Activated gamma-delta T cell treated with Interleukin-2 at 50 U/mL for 16 hours (primary cell): ENCODE data around the gene OPN1SW.

Experiments used
- DNase-seq: peaks from one replicate; pipeline ENCODE4 v3.0.0-alpha.2; 2020

The OPN1SW gene

GRCh38 chr7:128775744-128776474 is at the start of gene OPN1SW:
Gene OPN1SW, minus strand, starts transcription at chr7:128775794. Its CDS starts 13 bp downstream, at chr7:128775781.
- DNase-seq = no peak

DNA sequence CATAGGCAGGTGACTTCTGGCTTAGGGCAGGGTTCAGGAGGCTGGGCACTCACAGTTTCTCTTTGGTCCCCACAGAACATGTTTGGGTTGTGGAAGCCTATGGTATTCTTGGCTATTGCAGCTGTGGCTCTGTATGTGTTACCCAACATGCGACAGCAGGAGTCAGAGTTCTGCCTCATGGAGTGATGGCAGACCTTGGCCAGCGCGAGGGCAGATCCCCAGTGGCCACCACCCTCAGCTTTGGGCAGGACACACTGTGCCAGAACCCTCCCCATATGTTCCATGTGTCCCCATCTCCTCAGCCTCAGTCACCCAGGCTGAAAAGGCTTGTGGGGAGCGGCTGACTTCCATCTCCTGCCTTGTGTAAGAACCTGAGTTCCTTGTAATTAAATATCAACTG is 46.1 kb upstream of the OPN1SW start:
- DNase-seq = no peak

- no peak for DNase-seq
Observed at GRCh38 chr7:128818694-128819093, 43.1 kb upstream of the OPN1SW start.

DNA sequence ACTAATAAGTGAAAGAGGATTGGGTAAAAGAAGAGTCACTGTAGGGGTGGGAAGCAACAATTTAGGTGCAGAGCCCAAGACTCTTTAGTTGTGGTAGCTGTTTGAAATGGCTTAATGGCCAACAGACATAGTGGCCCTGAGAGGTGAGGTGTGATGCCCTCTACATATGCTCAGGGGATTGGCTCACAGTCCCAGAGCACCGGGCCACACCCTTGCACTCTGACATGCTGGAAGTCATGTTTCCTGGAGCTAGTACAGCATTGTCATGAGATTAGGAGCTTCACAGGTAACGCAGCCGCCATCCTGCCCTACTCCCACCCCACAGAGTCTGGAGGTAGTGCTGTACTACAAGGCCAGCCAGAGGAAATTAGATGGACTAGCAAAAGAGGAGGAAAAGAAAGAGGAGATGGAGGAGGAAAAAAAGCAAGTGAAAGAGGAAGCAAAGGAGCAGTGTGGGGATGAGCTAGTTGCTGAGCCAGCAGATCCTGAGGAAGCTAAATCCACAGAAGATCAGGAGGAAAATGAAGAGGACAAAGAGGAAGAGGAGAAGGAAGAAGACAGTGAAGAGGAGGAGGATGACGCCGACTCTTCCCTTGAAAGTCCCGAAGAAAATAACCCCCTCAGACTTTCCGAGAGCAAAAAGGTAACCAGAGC is 39.8 kb upstream of the OPN1SW start:
- no peak for DNase-seq

DNA sequence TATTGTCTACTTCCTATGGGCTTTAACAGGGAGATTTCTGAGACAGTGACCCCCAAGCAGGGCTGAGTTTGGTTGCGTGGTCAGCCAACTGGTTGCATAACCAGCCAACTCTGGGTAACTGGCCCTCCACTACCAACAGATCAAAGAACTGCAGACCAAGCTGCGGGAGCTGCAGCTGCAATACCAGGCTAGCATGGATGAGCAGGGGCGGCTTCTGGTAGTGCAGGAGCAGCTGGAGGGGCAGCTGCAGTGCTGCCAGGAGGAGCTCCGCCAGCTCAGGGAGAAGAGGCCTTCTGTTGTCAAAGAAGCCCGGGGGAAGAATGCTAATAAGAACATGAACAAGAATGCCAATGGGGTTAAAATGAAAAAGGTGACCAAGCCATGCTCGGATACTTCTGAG is 38.9 kb upstream of the OPN1SW start:
- no peak for DNase-seq

GRCh38 chr7:128812514-128813168 is 37.0 kb upstream of the OPN1SW start:
- no peak for DNase-seq

DNA sequence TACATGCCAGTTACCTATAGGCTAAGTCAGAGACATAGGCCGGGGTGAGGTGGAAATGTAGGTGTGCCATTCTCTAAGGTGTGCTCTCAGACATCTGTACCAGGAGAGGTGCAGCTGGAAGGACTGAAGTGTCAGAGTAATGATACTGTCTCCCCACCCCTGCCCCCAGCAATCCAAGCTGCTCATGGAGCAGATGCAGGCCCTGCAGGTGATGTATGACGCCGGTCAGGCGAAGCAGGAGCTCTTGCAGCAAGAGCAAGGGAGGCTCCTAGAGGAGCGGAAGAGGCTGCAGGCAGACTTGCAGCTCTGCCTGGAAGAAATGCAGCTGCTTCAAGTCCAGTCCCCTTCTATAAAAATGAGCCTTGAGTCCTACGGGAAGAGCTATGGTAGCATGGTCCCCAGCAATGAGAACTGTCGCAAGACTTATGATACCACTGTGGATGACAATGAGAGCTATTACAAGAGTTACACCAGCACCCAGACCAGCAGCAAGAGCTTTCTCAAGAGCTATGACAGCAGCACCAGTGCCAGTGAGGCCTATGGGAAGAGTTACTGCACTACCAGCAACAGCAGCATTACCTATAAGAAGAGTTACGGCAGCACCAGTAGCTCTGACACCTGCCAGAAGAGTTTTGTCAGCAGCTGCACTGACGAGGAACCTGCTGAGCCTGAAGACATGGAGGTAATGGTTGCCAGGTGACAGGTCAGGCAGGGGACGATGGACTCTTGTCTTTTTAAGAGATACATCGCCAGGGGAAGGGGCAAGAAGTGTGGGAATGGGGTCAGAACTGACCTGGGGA is 36.2 kb upstream of the OPN1SW start:
- DNase-seq = no peak

DNA sequence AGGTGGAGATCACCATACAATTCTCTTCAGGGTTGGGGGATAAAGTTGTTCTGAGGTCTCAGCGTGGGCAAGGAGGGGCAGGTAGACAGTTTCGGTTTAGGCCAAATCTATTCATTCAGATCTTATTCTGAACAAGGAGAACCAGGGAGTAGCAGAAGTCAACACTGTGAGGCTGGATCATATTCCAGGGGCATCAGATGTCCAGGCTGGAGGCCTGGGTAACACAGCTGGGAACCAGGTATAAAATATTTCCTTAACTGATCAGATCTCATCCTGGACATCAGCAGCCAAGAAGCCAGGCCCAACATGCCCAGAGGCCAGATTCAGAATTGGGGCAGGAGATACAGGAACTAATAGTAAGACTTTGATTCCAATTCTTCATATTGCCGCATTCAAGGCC is 35.4 kb upstream of the OPN1SW start:
- DNase-seq = no peak

DNA sequence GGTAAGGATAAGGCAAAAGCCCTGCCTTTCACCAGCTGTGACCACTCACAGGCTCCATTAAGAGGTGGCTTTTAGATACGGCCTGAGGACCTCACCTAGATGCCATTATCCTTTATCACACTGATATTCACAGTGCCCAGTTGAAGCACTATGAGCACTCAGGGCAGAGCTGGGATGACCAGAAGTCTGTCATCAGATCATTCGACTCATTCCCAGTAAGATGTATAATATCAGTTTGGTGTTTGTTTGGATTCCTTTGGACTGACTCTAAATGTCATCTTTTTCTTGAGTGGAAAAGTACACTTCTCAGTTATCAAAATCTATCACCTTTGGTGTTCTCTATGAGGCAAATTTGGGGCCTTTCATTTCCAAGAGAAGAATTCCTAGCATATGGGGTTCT is 34.9 kb upstream of the OPN1SW start:
- DNase-seq = no peak

DNA sequence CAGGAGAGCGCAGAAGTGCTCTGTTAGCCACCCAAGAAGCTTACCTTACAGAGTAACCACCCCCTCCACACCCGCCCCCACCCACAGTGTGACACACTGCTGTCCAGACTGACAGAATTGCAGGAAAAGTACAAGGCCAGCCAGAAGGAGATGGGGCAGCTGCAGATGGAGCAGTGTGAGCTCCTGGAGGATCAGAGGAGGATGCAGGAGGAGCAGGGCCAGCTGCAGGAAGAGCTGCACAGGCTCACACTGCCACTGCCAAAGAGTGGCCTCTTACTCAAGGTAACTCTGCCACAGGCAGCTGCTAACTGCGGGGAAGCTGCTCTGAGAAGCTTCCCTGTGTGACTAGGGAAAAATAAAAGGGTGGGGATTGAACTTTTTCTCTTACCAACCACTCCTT is 33.8 kb upstream of the OPN1SW start:
- DNase-seq = no peak

DNA sequence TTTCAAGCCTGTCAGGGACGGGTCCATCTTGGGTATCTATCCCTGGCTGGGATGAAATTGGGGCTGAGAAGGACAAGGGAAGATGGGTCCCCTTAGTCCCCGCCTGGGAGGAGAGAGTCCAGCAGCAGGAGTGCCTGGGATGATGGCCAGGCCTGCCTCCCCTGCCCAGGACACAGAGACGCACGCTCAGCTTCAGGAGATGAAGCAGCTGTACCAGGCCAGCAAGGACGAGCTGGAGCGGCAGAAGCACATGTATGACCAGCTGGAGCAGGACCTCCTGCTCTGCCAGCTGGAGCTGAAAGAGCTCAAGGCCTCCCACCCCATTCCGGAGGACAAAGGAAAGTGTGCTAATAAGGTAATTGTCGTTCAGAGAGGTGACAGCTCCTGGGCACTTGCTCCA is 31.6 kb upstream of the OPN1SW start:
- no peak for DNase-seq

GRCh38 chr7:128805225-128805624 is 29.6 kb upstream of the OPN1SW start:
- DNase-seq = no peak

DNA sequence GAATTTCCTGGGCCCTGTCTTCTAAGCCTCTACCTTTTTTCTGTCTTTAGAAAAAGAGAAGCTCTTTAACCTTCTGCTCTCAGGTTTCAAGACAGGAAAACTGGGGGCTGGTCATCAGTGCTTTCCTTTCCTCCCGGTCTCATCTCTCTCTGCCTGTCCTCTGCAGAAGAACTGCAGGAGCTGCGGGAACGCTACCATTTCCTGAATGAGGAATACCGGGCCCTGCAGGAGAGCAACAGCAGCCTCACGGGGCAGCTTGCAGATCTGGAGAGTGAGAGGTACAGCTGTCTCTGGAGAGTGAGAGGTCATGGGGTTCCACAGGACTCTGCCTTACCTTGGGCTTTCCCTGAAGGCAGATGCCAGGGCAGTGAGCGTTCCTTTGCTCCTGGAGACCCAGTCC is 28.9 kb upstream of the OPN1SW start:
- no peak for DNase-seq

DNA sequence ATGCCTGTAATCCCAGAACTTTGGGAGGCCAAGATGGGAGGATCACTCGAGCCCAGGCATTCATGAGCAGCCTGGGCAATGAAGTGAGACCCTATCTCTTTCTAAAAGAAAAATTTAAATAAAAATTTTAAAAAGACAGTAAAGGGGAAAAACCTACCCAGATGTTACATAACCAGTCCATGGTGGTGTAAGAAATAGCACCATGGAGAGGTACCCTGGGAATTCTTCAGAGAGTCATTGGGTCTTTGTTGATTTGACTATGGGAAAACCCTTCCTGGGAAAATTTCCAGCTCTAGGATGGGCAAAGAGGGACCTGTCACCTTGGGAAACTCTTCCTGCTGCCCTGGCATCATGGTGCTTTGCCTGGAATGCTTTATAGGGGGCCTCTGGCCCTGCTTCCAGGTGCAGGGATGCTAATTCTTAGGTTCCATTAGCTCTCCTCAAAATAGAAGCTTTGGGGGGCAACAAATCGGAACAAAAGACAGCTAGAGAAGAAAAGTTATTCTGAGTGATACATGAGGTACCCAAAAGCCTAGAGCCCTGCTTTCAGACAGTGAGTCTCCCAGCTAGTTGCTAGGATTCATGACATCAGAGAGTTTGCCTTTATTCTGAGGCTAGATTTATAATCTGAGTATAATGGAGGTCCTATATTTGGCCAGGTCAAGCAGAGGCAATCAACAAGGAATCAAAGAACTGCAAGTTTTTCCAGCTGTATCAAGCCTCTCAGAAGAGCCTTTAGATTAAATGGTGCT is 26.2 kb upstream of the OPN1SW start:
- no peak for DNase-seq

DNA sequence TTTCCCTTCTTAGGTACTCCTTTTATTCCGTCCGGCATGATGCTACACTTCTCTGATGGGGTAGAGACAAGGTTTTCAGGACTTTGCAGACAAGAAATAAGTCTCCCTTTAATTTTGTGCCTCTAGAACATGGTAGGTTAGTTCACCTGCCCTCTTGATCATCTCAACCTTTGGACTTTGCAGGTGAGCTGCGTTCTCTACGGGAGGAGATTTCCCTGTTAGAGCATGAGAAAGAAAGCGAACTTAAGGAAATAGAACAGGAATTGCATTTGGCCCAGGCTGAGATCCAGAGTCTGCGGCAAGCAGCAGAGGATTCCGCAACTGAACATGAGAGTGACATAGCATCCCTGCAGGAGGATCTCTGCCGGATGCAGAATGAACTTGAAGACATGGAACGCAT is 25.4 kb upstream of the OPN1SW start:
- DNase-seq = no peak

GRCh38 chr7:128800567-128800966 is 25.0 kb upstream of the OPN1SW start:
- DNase-seq = no peak

DNA sequence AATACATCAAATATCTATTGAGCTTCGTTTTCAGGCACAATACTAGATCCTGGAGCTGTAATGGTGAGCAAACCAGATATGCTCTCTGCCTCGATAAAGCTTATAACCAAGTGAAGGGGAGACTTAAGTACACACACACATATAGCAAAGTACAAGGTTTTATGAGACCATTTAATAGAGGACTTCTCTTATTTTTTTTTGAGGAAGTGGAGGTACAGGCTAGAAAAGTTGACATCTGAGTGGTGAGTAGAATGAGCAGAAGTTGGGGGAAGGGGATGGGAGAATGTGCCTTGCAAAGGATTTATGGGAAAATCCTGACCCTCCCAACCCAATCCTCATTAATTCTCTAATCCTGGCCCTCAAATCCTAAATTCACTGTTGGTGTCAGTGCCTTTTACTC is 23.9 kb upstream of the OPN1SW start:
- no peak for DNase-seq

GRCh38 chr7:128796327-128796726 is 20.7 kb upstream of the OPN1SW start:
- DNase-seq = no peak

GRCh38 chr7:128795129-128795528 is 19.5 kb upstream of the OPN1SW start:
- no peak for DNase-seq

DNA sequence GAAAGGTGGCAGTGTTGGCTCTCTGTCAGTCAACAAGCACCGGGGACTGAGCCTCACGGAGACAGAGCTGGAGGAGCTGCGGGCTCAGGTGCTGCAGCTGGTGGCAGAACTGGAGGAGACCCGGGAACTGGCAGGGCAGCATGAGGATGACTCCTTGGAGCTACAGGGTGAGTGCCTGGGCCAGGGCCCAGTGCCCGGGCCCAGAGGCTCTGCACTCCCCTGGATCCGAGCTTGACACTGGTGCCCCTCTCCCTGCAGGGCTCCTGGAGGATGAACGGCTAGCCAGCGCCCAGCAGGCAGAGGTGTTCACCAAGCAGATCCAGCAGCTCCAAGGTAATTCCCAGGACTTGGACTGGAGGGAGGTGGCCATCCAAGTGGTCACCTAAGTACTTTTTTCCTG is 18.8 kb upstream of the OPN1SW start:
- no peak for DNase-seq

GRCh38 chr7:128794020-128794419 is 18.4 kb upstream of the OPN1SW start:
- no peak for DNase-seq

DNA sequence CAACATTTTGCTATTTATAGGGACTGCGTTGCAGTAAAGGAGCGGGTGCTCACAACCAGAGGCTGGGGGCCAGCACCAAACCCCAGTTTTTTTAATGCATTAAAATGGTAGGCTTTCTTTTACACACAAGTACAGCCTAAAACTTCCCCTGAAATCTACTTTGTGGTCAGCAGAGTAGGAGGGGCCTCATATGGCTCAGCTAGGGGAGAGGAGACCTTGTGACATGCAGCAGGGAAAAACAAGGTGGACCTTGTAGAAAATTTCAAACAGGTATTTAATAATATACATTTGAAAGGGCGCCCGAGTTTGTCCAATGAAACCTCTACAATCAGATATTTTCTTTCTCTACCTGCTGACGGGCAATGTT is 17.6 kb upstream of the OPN1SW start:
- no peak for DNase-seq
